K562 (cell line): ENCODE measurements around the gene TRNP1. TPM values are rescaled to one million over a fixed set of nuclear protein-coding genes. Genes with fewer than 3 reads are reported as not detected.

ENCODE experiments used
- ARID3A ChIP-seq: IDR thresholded peaks from 2 replicates; pipeline ENCODE4 v1.6.1; 2012; ENCODE audit warnings: low read depth, low read length, improper control_type of control experiment, borderline replicate concordance
- DLX4 ChIP-seq: fragments of 250-450 bp; sonication (Bioruptor Pico); IDR thresholded peaks from 2 replicates; pipeline ENCODE4 v1.6.1; 2021; ENCODE audit warnings: mild to moderate bottlenecking
- KLF1 ChIP-seq: fragments of 450-650 bp; IDR thresholded peaks from 2 replicates; pipeline ENCODE4 v1.6.1; 2016; ENCODE audit warnings: missing genetic modification characterization, missing compliant biosample characterization
- KLF13 ChIP-seq: fragments of 450-650 bp; IDR thresholded peaks from 2 replicates; pipeline ENCODE4 v1.6.1; 2016; ENCODE audit warnings: missing genetic modification characterization, low read depth, mild to moderate bottlenecking, missing compliant biosample characterization, moderate library complexity, borderline replicate concordance
- SAP30 ChIP-seq: fragments of 200-600 bp; sonication (generic); IDR thresholded peaks from 2 replicates; pipeline ENCODE4 v1.6.1; 2012; ENCODE audit warnings: borderline replicate concordance, low read depth, mild to moderate bottlenecking, moderate library complexity, low read length, control low read depth, inconsistent platforms; ENCODE audit not compliant: insufficient read depth, poor library complexity, severe bottlenecking
- TSC22D4 ChIP-seq: fragments of 450-650 bp; IDR thresholded peaks from 2 replicates; pipeline ENCODE4 v1.6.1; 2016; ENCODE audit warnings: missing genetic modification characterization, missing biosample characterization, control low read depth
- U2AF2 ChIP-seq: fragments of 200-400 bp; formaldehyde crosslinking; optimal IDR thresholded peaks from 2 replicates; pipeline ENCODE3; 2017; ENCODE audit warnings: low read depth, mild to moderate bottlenecking, low read length
- ZBTB17 ChIP-seq: fragments of 450-650 bp; formaldehyde crosslinking; IDR thresholded peaks from 2 replicates; pipeline ENCODE4 v1.4.0; 2020; ENCODE audit warnings: mild to moderate bottlenecking
- ZBTB40 ChIP-seq, 2 experiments: fragments of 450-650 bp in 1 of 2; sonication (generic) in 1 of 2; formaldehyde crosslinking in 1 of 2; IDR thresholded peaks; 2 replicates each; pipeline versions ENCODE4 v1.7.1 to v1.9.0; 2016 to 2022; ENCODE audit warnings: inconsistent platforms in 1 of 2, mild to moderate bottlenecking in 1 of 2, missing genetic modification reagents in 1 of 2
- polyA plus RNA-seq, 8 experiments: library from polyadenylated mRNA; depleted of rRNA in 4 of 8; stranded (reverse) in 5 of 8; unstranded in 3 of 8; fragments of >200 nt; fragmentation: Nextera tagmentation in 2 of 8; fragmentation: Illumina TruSeq in 1 of 8; extraction: Ambion mirVana in 2 of 8; extraction: Trizol in 1 of 8; gene quantifications; 2 replicates each; pipeline versions ENCODE4 v1.2.1 to v1.2.3, GENCODE V29; 2011 to 2014; ENCODE audit warnings: inconsistent platforms in 1 of 8, missing spikeins in 1 of 8
- total RNA-seq, 7 experiments: library from RNA; depleted of rRNA in 6 of 7; stranded (reverse); fragments of >200 nt in 6 of 7; fragmentation: Illumina TruSeq in 2 of 7; extraction: Trizol in 2 of 7; gene quantifications; 2 replicates each; pipeline versions ENCODE4 v1.2.1 to v1.2.3, GENCODE V29; 2011 to 2021; ENCODE audit warnings: low replicate concordance in 1 of 7
- TF ChIP-seq, protein P1 (sequence below): fragments of 200-800 bp; sonication (Bioruptor generic); IDR thresholded peaks from 2 replicates; pipeline ENCODE4 v1.6.1; 2017; ENCODE audit warnings: missing genetic modification characterization, missing compliant biosample characterization
- TF ChIP-seq, protein P2 (sequence below): sonication (generic); formaldehyde crosslinking; IDR thresholded peaks from 2 replicates; pipeline ENCODE4 v1.8.1; 2023; ENCODE audit warnings: mild to moderate bottlenecking, missing genetic modification reagents, moderate library complexity

Gene TRNP1
- total and polyA plus RNA-seq, 9 of the 15 experiments (the other 6 are each of a cell fraction or from before 2014, with no cell fraction given), result 0.03 to 1.3 (median 0.95) TPM

GRCh38 chr1:27027575-27028250 is 34.2 kb downstream of the TRNP1 start (continued):
- TF ChIP-seq ZBTB40 (IDR thresholded peaks at IDR 0.05) (peak; percentile 10; the same call in 1 of the 2 replicates), ZBTB40 (CRISPR knock-in tag; IDR thresholded peaks at IDR 0.05) (no peak), KLF1 (tag) (peak; percentile 39; the same call in 1 of the 2 replicates), TSC22D4 (tag) (no peak), ZBTB17 (peak; percentile 69; the same call in 1 of the 2 replicates), U2AF2 (no peak), KLF13 (peak; percentile 47; the same call in 1 of the 2 replicates), SAP30 (no peak), ARID3A (peak; percentile 25; the same call in 1 of the 2 replicates), DLX4 (CRISPR knock-in tag) (no peak)
- TF ChIP-seq, protein P1, sequence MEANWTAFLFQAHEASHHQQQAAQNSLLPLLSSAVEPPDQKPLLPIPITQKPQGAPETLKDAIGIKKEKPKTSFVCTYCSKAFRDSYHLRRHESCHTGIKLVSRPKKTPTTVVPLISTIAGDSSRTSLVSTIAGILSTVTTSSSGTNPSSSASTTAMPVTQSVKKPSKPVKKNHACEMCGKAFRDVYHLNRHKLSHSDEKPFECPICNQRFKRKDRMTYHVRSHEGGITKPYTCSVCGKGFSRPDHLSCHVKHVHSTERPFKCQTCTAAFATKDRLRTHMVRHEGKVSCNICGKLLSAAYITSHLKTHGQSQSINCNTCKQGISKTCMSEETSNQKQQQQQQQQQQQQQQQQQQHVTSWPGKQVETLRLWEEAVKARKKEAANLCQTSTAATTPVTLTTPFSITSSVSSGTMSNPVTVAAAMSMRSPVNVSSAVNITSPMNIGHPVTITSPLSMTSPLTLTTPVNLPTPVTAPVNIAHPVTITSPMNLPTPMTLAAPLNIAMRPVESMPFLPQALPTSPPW, result peak; percentile 16; the same call in 1 of the 2 replicates
- TF ChIP-seq, protein P2, sequence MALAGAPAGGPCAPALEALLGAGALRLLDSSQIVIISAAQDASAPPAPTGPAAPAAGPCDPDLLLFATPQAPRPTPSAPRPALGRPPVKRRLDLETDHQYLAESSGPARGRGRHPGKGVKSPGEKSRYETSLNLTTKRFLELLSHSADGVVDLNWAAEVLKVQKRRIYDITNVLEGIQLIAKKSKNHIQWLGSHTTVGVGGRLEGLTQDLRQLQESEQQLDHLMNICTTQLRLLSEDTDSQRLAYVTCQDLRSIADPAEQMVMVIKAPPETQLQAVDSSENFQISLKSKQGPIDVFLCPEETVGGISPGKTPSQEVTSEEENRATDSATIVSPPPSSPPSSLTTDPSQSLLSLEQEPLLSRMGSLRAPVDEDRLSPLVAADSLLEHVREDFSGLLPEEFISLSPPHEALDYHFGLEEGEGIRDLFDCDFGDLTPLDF (CRISPR knock-in tag), result peak; percentile 17; the same call in 1 of the 2 replicates
